ENCODE measurements around the gene ZNF638.

The ZNF638 gene

DNA sequence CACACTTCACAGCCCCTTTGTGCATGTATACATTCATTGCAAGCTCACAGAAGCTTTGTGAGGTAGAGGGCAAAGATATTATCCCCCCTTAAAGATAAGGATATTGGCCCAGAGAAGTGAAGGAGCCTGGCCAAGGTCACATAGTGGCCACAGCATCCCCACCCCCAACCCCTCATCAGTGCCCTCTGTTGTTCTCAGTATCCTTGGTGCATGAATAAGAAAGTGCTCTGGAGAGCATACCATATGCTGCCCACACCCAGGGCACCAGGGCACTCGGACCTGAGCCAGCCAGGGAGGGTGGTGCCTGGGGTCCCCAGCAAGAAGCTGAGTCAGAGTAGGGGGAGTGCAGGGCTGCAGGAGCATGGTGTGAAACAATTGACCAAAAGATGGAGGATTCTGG is 125.0 kb downstream of the ZNF638 start:
- DNase-seq (ENCODE audit: low spot score): no peak

DNA sequence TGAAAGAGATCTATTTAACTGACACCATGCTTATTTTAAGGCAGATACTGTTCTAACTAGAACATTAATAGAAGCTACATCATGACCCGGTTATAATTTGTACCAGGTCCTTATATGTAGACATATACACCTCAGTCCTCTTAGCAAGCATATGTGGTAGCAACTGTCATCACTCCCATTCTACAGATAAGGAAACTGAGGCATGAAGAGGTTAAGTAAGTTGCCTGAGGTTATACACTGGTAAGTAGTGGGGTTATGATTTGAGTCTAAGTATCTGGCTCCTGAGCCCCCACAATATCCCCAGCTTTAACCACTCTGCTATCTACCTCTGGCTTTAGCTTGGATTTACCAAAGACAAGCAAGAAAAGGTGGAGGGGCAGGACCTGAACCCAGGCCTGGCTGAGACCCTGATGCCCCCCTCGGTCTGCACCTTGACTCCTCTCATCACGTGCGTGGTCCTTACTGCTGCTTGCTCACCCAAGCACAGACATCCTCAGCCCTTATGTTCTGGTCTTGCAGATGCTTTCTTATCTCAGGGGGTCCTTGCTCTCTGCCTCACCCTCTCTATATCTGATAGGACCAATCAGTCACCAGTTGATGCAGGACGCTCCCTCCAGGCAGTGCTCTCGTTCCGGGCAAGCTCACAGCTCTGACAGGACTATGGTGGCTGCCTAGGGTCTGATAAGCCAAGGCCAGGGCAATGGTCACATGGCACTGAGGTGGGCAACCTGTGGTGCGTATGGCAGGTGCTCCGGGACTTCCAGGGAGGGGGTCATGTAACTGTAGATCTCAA is 125.7 kb downstream of the ZNF638 start:
- no peak for DNase-seq (ENCODE audit: low spot score)

DNA sequence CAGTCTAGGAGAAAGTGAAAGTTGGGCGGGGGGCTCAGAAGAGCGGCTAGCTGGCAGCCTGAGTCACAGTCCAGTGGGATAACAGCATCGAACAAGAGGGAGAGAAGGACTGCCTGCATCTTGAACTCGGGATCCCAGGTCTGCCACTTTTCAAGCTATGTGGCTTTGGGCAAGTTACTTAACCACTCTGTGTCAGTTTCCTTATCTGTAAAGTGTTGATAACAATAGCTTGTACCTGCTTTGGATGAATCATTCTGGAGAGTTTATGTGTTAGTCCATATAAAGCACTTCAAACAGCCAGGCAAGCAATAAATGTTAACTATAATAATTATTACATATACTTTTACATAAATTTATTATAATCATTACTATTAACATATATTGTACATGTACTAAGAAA is 126.3 kb downstream of the ZNF638 start:
- no peak for DNase-seq (ENCODE audit: low spot score)

DNA sequence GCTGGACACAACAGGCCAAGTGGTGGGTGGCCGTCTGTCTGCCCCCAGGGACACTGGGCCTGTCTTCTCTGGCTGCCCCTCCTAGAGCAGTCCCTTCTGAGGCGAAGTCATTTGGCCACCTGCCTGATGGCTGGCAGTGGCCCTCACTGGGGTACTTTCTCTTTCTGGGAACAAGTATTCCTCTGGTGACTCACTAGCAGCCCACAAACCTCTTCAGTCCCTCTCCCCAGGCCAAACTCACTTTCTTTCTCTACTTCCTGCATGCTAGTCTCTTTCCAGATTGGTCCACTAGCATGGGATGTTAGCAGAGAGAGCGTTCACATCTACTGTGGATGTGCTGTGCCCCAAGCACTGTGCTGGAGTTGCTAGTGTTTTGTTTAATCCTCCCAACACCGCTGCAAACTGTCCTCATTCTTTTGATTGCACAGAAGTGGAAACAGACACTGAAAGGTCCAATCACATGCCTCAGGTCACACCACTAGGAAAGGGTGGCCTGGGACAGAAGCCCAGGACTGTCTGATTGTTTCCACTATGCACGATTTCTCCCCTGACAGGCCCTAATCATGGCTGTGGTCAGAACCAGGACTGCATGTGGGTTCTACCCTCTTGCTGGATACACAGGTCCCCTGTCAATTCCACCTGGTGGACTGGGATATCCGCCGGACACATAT is 127.0 kb downstream of the ZNF638 start:
- DNase-seq (ENCODE audit: low spot score): no peak

DNA sequence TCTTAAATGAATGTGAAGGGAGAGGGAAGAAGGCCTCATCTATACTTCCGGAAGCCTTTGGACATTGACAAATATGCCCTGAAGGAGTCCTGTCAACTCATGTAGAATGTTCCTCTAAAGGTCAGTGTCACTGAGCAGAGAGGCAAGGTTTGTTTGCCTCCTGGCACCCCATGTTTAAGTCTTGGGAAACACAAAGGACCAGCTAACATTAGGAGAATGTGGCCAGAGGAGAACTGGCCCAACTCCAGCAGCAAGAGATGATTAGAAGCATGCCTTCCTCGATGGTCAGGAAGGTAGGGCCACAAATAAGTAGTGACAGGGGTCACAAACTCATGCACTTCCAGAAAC is 127.5 kb downstream of the ZNF638 start:
- DNase-seq (ENCODE audit: low spot score): no peak

DNA sequence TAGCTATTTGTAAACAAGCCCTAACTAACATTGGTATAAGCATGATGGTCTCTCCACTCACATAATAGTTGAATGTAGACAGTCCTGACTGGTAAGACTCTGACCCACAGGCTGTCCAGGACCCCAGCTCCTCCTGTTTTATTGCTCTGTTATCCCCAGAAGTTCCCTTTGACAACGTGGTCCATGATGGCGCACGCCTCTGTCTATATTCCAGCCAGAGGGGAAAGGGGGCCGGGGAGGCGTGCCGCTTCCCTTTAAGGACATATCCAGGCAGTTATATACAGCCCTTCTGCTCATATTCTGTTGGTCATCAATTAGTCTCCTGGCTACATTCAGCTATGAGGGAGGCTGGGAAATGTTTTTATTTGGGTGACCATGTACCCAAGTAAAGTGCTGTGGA is 128.5 kb downstream of the ZNF638 start:
- no peak for DNase-seq (ENCODE audit: low spot score)

DNA sequence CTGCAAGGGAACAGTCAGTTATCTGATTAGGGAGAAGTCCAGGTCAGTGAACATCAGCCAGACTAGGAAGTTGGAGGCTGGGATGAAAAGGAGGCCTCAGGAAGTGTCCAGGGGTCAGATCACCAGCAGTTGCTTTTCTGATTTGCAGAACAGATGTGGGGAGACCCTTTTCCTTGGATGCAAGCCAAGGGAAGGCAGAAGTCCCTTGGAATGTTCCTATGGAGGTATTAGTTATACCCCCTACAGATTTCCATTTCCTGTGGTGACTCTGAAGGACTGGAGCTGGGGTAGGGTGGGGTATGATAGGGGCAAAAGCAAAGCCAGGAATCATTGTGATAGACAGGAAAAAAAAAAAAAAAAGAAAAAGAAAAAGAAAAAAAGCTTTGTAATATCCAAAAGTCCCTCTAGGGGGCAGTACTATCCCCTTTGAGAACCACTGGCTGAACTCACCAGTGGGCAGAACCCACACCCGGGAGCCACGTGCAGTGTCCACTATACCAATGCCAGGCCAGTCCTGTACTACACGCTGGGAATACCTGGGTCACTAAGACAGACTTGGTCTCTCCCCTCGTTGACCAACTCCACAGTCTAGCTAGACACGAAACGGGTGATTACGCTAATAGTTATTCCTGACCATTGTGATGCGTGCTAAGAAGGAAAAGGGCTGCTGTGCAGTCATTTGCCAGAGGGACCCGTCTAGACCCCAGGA is 129.2 kb downstream of the ZNF638 start:
- DNase-seq (ENCODE audit: low spot score): no peak

DNA sequence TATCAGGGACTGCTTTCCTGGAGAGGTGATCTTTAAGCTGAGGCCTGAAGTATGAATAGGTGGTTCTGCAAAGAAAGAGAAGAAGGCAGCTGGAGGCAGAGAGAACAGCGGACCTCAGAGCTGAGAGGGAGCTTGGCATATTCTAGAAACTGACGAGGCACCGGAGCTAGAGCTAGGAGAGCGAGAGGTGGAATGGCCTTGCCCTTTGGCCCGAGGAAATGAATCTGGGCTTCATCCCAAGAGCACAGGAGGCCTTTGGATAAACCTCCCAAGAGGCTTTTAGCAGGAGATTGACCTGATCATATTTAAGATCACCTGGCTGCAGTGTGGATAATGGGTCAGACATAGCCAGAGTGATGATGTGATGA is 129.7 kb downstream of the ZNF638 start:
- DNase-seq (ENCODE audit: low spot score): no peak

DNA sequence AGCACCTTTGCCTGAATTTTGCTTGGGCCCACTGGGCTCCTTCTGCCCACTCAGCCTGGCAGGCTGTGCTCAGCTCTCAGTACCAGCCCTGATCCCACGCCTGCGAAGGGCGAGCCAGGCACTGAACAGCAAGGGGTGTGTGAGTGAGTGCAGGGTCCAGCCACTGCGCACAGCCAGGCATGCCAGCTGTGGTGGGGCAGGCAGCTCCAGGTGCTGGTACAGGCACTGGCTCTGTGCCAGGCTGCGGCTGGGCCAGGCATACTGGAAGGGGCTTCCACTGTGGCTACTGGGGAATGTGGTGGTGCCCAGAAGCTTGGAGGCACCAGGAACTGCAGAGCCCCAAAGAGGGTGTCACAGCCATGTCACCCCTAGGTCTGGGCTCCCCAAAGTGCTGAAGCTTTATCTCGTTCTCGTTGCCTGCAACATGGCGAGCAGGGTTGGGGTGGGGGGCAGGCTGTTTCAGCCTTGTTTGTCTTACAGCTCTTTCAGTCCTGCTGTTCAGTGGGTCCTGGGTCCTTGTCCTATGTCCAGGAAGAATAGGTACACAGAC is 130.5 kb downstream of the ZNF638 start:
- DNase-seq (ENCODE audit: low spot score): no peak

DNA sequence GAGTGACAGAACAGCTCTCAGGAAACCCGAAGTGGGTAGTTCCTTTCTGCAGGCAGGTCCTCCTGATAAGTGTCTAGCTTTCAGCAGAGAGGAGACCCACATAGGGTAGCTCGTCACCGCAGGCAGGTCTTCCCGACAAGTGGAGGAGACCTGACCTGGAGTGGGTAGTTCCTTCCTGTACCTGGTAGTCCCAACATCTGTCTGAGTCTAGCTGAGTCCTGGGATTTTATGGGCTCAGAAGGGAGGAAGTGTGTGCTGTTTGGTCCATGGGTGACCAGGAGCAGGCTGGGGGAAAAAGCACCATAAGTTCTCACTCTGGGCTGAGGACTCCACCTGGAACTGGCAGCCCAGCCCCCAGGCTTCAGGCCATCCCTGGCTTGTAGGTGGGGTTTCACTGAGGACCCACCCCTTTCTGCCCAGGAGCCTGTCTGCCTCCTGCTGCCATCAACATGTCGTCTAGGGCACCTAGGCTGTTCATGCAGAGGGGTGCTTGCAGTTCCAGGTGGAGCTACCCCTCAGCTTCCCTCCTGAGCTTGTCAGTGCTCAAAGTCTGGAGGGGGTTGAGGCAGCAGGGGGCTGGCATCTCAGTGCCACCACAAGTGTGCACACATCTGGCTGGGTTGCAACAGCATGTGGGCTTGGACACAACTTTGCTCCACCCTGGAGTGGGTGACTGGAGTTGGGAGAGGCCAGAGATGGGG is 131.2 kb downstream of the ZNF638 start:
- DNase-seq (ENCODE audit: low spot score): no peak

DNA sequence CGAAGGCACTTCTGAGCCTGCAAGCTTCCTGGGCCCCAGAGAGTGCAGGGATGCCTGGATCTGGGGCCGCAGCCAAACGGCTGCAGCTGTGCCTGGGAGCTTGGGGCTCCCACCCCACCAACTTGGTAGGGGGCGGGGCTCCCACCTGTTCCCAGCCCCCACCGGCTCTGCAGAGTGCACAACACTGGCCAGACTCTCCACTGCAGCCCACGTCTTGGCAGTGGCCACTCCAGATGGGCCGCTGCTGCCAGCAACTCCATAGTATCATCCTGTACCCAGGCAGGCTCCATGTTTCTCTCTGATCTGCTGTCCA is 131.7 kb downstream of the ZNF638 start:
- DNase-seq (ENCODE audit: low spot score): no peak

DNA sequence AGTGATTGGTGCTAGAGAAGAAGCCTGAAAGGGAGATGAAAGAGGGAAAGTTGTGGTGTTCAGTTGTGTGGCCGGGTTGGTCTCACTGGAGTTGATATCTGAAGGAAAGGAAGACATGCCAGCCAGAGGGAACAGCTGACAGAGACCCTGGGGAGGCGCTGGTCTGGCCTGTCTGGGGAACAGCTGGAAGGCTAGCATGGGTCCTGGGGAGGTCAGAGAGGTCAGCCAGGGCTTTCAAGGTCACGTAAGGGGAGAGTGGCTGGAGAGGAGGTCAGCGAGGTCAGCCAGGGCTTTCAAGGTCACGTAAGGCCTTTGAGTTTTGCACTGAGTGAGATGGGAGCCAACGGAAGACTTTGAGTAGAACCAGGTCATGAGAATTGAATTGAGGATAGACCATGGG is 132.8 kb downstream of the ZNF638 start:
- no peak for DNase-seq (ENCODE audit: low spot score)

DNA sequence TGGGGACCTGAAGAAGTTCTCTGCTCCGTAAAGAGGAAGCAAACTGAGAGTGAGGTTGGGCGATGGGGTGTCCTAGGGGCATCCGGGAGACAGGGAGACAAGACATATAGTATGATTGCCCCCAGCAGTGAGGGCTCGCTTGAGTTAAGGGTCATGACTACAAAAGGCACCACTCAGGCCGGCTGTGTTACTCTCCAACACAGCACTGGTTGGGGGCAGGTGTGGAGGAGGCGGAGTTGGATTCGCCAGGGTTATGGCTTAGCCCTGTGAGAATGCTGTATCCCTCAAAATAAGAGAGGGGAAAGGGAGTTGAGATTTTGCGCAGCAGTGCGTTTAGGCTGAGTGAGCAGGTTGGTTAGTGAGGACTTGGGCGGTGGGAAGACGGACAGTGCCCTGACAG is 133.8 kb downstream of the ZNF638 start:
- DNase-seq (ENCODE audit: low spot score): no peak

DNA sequence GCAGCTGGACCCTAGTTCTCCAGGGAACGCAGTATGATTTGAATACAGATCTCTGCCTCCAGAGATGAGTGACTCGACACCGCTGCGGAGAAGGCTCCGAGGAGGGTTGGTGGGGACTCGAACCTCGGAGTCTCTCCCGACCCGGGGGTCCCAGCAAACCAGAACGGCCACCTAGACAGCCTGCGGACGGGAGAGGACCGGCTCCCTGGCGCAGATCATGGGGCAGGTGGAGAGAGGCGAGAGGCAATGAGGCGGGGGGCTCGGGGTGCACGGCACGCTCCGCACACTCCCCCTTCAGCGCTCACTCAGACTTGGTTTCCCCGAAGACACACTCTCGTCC is 134.3 kb downstream of the ZNF638 start:
- no peak for DNase-seq (ENCODE audit: low spot score)

DNA sequence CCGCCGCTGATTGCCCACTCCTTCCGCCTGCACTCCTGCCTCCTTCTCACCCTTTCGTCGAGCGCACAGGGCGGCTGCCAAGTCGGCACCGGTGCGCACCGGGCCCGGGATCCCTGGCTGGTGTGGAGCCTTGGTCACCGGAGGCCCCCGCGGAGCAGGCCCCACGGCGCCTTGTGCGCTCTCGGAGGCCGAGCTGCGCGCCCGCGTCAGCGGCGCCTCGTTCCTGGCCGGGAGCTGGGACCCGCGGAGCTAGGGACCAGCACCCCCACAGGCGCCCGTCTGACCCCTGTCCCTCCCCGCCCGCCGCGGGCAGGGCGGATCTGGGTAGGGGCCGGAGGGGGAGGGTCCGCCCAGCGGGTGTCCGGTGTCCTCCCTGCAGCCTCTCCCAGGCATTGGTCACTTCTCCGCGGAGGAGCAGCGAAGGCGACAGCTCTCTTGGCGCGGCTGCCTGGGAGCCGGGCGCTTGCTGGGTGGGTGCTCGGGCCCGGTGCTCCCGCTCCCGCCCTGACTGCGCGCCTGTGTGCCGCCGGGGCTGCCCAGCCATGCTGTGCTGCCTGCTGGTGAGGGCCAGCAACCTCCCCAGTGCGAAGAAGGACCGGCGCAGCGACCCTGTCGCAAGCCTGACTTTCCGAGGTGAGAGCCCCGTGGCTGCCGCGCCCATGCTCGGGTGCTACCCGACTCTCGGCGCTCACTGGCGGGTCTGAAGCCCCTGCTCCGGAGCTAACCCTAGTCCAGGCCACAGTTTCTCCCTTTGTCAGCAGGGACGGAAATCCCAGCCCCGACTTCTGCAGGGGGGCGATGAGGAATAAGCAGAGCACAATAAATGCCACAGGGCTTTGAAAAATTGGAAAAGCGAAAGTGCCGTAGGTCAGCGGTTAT is 135.0 kb downstream of the ZNF638 start:
- no peak for DNase-seq (ENCODE audit: low spot score)

DNA sequence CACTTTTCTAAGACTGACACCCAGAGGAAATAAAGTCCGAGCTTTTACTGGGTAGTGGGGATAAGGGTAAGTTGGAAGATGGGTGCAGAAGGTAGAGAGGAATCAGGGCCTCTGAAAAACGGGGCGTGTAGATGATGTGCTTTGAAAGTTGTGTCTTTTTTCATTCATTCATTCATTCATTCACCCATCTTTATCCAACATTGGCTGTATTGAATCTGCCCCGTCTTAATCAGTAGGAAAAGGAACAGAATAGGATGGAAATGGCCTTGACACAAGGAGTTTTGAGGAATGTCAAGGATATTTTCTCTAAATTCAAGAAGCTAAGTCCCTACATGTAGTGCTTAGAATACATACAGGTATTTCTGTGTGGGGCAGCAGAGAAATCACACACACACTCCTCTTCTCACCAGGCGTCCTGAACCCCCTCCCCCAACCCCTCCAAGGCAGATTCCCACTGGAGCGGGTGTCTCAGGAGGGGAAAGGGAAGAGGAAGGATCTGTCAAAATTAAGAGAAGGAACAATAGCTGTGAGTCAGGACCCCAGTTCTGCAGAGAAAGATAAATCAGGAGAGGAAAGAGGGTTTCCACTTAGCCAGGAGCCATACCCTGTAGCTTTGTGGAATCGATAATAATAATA is 135.7 kb downstream of the ZNF638 start:
- no peak for DNase-seq (ENCODE audit: low spot score)

DNA sequence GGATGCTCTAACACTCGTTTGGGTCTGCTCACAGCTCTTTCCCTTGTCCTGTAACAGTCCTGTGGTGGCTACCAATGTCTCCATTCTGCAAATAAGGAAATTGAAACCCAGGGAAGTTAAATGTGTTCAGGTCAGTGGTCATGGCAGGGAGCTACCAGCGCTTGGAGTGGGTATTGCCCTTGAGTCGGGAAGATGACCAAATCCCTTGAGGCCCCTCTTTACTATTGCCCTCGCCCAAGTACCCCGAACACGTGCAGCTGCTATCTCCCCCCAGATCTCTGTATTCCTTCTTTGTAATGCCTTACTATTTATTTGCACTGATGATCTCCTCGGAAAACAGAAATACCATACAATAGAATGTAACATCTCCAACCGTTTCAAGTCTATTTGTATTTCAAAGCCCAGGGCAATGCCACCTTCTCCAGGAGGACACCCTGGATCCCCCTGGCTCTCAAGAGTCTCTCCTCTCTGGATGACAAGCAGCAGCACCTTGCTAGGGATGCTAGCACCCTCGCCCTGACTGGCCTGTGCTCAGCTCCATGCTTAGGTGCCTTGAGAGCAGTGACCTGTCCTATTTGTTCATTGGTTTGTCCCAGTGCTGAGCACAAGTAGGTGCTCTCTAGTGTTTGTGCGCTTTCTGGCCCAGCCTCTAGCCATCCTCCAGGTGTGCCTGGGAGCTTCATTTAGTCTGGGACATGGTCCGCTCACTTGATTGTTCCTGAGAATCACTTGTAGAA is 136.9 kb downstream of the ZNF638 start:
- no peak for DNase-seq (ENCODE audit: low spot score)

DNA sequence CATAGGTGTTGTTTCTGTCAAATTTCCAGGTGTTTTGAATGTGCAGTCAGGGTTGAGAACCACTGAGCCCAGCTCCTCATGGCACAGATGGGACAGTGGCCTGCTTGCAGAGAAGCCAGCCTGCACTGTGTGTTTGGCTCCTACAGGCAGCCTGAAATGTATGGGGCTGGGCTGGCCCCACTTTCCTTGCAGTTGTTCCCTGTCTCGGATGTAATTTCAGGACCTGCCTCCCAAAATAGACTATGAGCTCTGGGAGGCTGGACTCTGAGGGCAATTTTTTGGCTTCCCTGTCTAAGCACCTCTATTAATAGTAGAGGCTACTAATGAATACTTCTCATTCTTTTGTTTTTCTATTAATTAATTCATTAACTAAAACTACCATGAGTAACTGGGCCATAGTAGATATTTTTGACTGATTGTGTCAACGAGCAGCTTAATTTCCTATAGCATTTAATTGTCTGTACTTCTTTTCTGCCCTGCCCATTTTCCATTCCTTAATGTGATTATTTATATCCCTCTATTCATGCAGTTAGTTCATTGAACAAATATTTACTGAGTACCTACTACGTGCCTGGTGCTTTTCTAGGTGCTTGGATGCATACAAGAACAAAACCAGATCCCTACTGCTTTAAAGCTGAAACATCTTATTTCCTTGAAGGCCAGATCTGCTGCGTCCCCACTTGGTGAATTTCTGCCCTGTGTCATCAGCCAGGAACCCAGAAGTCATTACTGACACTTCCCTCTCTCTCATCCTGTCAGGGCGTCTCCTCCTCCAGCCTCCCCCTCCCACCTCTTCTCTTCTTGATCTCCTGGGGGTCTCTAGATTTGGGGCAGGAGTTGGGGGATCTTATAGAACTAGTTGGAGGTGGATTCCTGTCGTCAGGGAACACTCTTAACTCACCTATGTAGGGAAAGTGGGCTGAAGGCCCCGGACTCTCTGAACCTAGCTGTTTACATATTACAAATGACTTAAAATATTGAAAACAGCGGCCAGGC is 138.1 kb downstream of the ZNF638 start:
- DNase-seq (ENCODE audit: low spot score): no peak

DNA sequence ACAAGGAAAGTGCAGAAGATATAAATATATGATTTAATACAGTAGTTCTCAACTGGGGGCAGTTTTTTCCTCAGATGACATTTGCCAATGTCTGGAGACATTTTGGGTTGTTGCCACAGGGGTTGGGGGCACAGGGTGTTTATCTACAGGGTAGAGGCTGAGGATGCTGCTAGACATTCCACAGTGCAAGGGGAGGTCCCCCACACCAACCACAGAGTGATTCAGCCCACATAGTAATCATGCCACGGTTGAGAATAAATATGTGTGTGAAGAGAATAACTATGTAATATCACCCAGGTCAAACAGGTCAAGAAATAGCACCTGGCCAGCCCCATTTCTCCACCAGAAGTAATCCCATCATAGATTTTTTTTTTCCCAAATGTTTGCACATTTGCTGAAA is 139.7 kb downstream of the ZNF638 start:
- no peak for DNase-seq (ENCODE audit: low spot score)
